K562 (cell line): ENCODE data around the gene DUSP16.

ENCODE experiments used
- ELF4 ChIP-seq: fragments of 450-650 bp; formaldehyde crosslinking; IDR thresholded peaks from 2 replicates; pipeline ENCODE4 v1.4.0; 2022; ENCODE audit warnings: missing genetic modification characterization
- U2AF2 ChIP-seq: fragments of 200-400 bp; formaldehyde crosslinking; optimal IDR thresholded peaks from 2 replicates; pipeline ENCODE3; 2017; ENCODE audit warnings: low read depth, mild to moderate bottlenecking, low read length
- TF ChIP-seq, protein P1 (sequence below): fragments of 450-650 bp; IDR thresholded peaks from 2 replicates; pipeline ENCODE4 v1.6.1; 2016; ENCODE audit warnings: low read depth, mild to moderate bottlenecking, moderate library complexity
- TF ChIP-seq, protein P2 (sequence below), 2 experiments: fragments of 450-650 bp in 1 of 2; sonication (generic) in 1 of 2; formaldehyde crosslinking; conservative IDR thresholded peaks; 2 replicates each; pipeline versions ENCODE4 v1.4.0 to v1.8.1; 2020 to 2022; ENCODE audit warnings: mild to moderate bottlenecking in 1 of 2, missing genetic modification reagents in 1 of 2

DNA sequence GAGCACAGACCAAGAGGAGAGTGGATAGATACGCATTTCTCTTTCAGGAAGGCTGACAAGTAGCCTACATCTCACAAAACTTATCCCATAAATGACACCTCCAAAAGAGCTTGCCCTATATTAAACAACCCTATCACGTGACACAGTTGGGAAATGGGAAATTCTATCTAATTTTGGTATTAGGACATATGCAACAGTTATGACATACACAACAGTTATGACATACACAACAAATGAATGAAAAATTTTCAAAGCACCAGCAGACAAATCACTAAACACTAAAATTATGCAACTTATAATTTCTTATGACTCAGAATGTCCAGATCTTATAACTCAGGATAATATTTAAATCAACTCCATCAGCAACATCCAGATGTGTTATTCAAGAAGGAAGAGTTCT, 54.1 kb downstream of the DUSP16 start:
- no peak for TF ChIP-seq ELF4 (CRISPR knock-in tag)
- TF ChIP-seq, protein P1, sequence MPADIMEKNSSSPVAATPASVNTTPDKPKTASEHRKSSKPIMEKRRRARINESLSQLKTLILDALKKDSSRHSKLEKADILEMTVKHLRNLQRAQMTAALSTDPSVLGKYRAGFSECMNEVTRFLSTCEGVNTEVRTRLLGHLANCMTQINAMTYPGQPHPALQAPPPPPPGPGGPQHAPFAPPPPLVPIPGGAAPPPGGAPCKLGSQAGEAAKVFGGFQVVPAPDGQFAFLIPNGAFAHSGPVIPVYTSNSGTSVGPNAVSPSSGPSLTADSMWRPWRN: no peak
- TF ChIP-seq, protein P2, sequence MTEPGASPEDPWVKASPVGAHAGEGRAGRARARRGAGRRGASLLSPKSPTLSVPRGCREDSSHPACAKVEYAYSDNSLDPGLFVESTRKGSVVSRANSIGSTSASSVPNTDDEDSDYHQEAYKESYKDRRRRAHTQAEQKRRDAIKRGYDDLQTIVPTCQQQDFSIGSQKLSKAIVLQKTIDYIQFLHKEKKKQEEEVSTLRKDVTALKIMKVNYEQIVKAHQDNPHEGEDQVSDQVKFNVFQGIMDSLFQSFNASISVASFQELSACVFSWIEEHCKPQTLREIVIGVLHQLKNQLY (CRISPR knock-in tag; conservative IDR thresholded peaks at IDR 0.05): no peak
- no peak for TF ChIP-seq U2AF2
